Thyroid gland (tissue), 4 donors: Measurements from ENCODE around the gene EDAR.

Source experiments
- POLR2A ChIP-seq, 2 donors: fragments of 450-650 bp; IDR thresholded peaks; one replicate each; pipeline ENCODE4 v1.6.1; 2017; ENCODE audit warnings: antibody characterized with exemption in 2 of 2, mild to moderate bottlenecking in 2 of 2, moderate library complexity in 1 of 2
- TF ChIP-seq, protein P1 (sequence below), 6 experiments: fragments of 200-600 bp in 3 of 6; fragments of 450-650 bp in 3 of 6; sonication (generic) in 3 of 6; IDR thresholded peaks; one replicate each; pipeline ENCODE4 v1.5.1; 2016 to 2019; ENCODE audit warnings: antibody characterized with exemption in 6 of 6, mild to moderate bottlenecking in 2 of 6, inconsistent platforms in 1 of 6, moderate library complexity in 1 of 6

DNA sequence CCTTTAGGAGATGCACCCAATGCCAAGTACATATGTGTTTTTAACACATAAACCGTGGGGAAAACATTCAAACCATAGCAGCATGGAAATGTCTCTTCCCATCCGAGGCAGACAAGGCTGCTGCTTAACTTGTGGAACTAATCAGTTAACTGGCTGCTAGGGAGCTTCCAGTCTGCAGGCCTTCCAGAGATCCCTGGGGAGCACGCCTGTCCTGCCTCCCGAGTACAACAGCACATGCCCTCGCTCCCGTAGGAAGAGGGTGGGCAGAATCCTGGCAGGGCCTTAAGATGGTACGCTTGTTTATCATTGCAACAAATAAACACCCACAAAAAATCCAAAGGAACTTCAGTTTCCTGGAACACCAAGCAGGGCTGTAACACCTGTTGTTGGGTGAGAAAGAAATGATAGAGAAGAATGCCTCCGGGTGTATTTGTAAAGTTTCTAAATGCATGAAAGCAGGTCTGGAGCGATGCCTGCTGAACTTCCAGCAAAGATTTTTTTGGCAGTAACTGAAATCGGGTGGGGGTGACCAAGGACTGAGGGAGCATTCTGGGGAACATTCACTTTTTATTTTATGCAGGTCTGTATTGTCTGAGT is 56.2 kb downstream of the EDAR start:
- TF ChIP-seq, protein P1, sequence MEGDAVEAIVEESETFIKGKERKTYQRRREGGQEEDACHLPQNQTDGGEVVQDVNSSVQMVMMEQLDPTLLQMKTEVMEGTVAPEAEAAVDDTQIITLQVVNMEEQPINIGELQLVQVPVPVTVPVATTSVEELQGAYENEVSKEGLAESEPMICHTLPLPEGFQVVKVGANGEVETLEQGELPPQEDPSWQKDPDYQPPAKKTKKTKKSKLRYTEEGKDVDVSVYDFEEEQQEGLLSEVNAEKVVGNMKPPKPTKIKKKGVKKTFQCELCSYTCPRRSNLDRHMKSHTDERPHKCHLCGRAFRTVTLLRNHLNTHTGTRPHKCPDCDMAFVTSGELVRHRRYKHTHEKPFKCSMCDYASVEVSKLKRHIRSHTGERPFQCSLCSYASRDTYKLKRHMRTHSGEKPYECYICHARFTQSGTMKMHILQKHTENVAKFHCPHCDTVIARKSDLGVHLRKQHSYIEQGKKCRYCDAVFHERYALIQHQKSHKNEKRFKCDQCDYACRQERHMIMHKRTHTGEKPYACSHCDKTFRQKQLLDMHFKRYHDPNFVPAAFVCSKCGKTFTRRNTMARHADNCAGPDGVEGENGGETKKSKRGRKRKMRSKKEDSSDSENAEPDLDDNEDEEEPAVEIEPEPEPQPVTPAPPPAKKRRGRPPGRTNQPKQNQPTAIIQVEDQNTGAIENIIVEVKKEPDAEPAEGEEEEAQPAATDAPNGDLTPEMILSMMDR (IDR thresholded peaks at IDR 0.05), result no peak
- TF ChIP-seq POLR2A (IDR thresholded peaks at IDR 0.05), result no peak
